K562 (cell line): Measurements from ENCODE around the gene CD68. TPM values are rescaled to one million over a fixed set of nuclear protein-coding genes. Genes with fewer than 3 reads are reported as not detected.

Source experiments
- ATAC-seq: fragments of 200-7000 bp; cut with Tn5 transposase; 3 replicates; pipeline ENCODE4 v1.9.1; 2020; ENCODE audit warnings: moderate library complexity
- BruUV-seq: library from RNA; stranded (reverse); fragments of 400-500 nt; replicated peaks from 2 replicates; lab custom pipeline; 2021; lab: Mats Ljungman, UMichigan
- CTCF ChIA-PET: fragments of 300-600 bp; formaldehyde crosslinking; extraction: SDS; loops from one replicate; lab custom pipeline; 2021; ENCODE audit warnings: low intra/inter-chr PET ratio; lab: Yijun Ruan, JAX
- POLR2A ChIA-PET: fragments of 300-600, 350-650 bp; sonication (Branson Sonifier 250); formaldehyde crosslinking; extraction: SDS; loops from one replicate; lab custom pipeline; 2021; ENCODE audit warnings: antibody characterized with exemption, inconsistent platforms; lab: Yijun Ruan, JAX
- DNase-seq, 4 experiments: peaks; one replicate each; pipeline versions ENCODE4 v3.0.0 to v3.0.0-alpha.2; 2011 to 2018; ENCODE audit warnings: low spot score in 3 of 4, mixed read lengths in 3 of 4; ENCODE audit errors: extremely low read depth in 1 of 4
- FAIRE-seq: peaks from 2 replicates; lab custom pipeline; 2011; peaks lifted over from hg19 to GRCh38; lab: Jason Lieb, UNC
- H2AFZ ChIP-seq: 2 replicates; pipeline ENCODE4 v1.6.0; 2011; ENCODE audit warnings: low read depth, low read length, control low read depth, inconsistent platforms
- H3K27ac ChIP-seq: fragments of 200-600 bp; 3 replicates; pipeline ENCODE4 v1.8.0; 2011; ENCODE audit warnings: low read depth, mild to moderate bottlenecking, control low read depth, inconsistent platforms, low read length, moderate library complexity, mixed read lengths; ENCODE audit errors: extremely low read depth
- H3K27me3 ChIP-seq, 2 experiments: fragments of 300-600 bp in 1 of 2; 2 replicates in 1 of 2; 3 replicates in 1 of 2; pipeline versions ENCODE4 v1.6.0 to v1.8.0; 2011; ENCODE audit warnings: inconsistent platforms in 2 of 2, low read length in 2 of 2, mild to moderate bottlenecking in 1 of 2, mixed read lengths in 1 of 2, moderate library complexity in 1 of 2; ENCODE audit not compliant: control insufficient read depth in 2 of 2, insufficient read depth in 2 of 2
- H3K36me3 ChIP-seq: fragments of 300-600 bp; 3 replicates; pipeline ENCODE4 v1.8.0; 2011; ENCODE audit warnings: mild to moderate bottlenecking, low read length, inconsistent platforms; ENCODE audit not compliant: control insufficient read depth, insufficient read depth
- H3K4me1 ChIP-seq, 2 experiments: fragments of 200-600 bp in 1 of 2; replicated peaks in 1 of 2; 2 replicates in 1 of 2; 3 replicates in 1 of 2; pipeline versions ENCODE4 v1.5.1 to v1.8.0; 2011; ENCODE audit warnings: inconsistent platforms in 2 of 2, low read length in 2 of 2, mild to moderate bottlenecking in 1 of 2, mixed read lengths in 1 of 2, moderate library complexity in 1 of 2; ENCODE audit not compliant: control insufficient read depth in 2 of 2, insufficient read depth in 2 of 2
- H3K4me2 ChIP-seq: 2 replicates; pipeline ENCODE4 v1.6.1; 2011; ENCODE audit warnings: low read length, control low read depth, inconsistent platforms, mixed read lengths; ENCODE audit not compliant: insufficient read depth
- H3K4me3 ChIP-seq: fragments of 200-600 bp; sonication (generic), shearing (Covaris generic); 2 replicates; pipeline ENCODE4 v1.5.1; 2016; ENCODE audit warnings: control low read depth, inconsistent platforms
- H3K79me2 ChIP-seq: fragments of 200-600 bp; 3 replicates; pipeline ENCODE4 v1.8.0; 2011; ENCODE audit warnings: low read length, inconsistent platforms; ENCODE audit not compliant: control insufficient read depth, insufficient read depth
- H3K9ac ChIP-seq, 2 experiments: 2 replicates each; pipeline versions ENCODE4 v1.6.0 to v1.6.1; 2011; ENCODE audit warnings: low read depth in 2 of 2, low read length in 2 of 2, control low read depth in 1 of 2, inconsistent platforms in 1 of 2, mild to moderate bottlenecking in 1 of 2, mixed read lengths in 1 of 2; ENCODE audit not compliant: insufficient read depth in 1 of 2
- H3K9me1 ChIP-seq: one replicate; pipeline ENCODE4 v1.6.0; 2011; ENCODE audit warnings: inconsistent platforms, mild to moderate bottlenecking, low read length, moderate library complexity; ENCODE audit not compliant: control insufficient read depth, insufficient read depth
- H3K9me3 ChIP-seq: replicated peaks from 2 replicates; pipeline ENCODE4 v1.5.1; 2011; ENCODE audit warnings: low read depth, low read length, inconsistent platforms; ENCODE audit not compliant: control insufficient read depth, insufficient read depth
- H4K20me1 ChIP-seq: replicated peaks from 2 replicates; pipeline ENCODE4 v1.6.1; 2011; ENCODE audit warnings: low read length, inconsistent platforms, mixed read lengths; ENCODE audit not compliant: control insufficient read depth, insufficient read depth
- CTCF ChIP-seq, 3 experiments: IDR thresholded peaks in 2 of 3; conservative IDR thresholded peaks in 1 of 3; 2 replicates each; pipeline ENCODE4 v1.5.1; 2011 to 2012; ENCODE audit warnings: low read length in 3 of 3, mild to moderate bottlenecking in 3 of 3, control low read depth in 2 of 3, improper control_type of control experiment in 1 of 3, inconsistent platforms in 1 of 3, low read depth in 1 of 3, mixed read lengths in 1 of 3, moderate library complexity in 1 of 3; ENCODE audit not compliant: insufficient read depth in 2 of 3
- E2F8 ChIP-seq: fragments of 450-650 bp; IDR thresholded peaks from 2 replicates; pipeline ENCODE4 v1.7.1; 2018; ENCODE audit warnings: mild to moderate bottlenecking, low read depth; ENCODE audit not compliant: partially characterized antibody
- MGA ChIP-seq: fragments of 450-650 bp; IDR thresholded peaks from 2 replicates; pipeline ENCODE4 v1.6.1; 2016; ENCODE audit warnings: mild to moderate bottlenecking, moderate library complexity
- MXI1 ChIP-seq: IDR thresholded peaks from 2 replicates; pipeline ENCODE4 v1.6.1; 2011; ENCODE audit warnings: low read depth, mild to moderate bottlenecking, improper control_type of control experiment, low read length
- SOX6 ChIP-seq: fragments of 450-650 bp; IDR thresholded peaks from 2 replicates; pipeline ENCODE4 v1.6.1; 2014; ENCODE audit warnings: mild to moderate bottlenecking
- WGBS: fragments of 100-300 bp; shearing (Covaris generic); methylation state at CpG from one replicate; pipeline ENCODE4 v1.1.6; 2016; ENCODE audit warnings: low coverage, mixed read lengths; ENCODE audit not compliant: insufficient coverage; ENCODE audit errors: missing lambda C conversion rate; 5-methylcytosine and 5-hydroxymethylcytosine counted together
- in situ Hi-C: fragments of 300-500 bp; cut with MboI; formaldehyde crosslinking; loops from 4 replicates; pipeline ENCODE4 v1.15.0; 2018; ENCODE audit warnings: inconsistent platforms, mixed read lengths
- intact Hi-C: fragments of 100-400 bp; cut with micrococcal nuclease; formaldehyde crosslinking; loops from 2 replicates; pipeline ENCODE4 v1.14.2; 2022
- polyA plus RNA-seq, 8 experiments: library from polyadenylated mRNA; depleted of rRNA in 4 of 8; stranded (reverse) in 5 of 8; unstranded in 3 of 8; fragments of >200 nt; fragmentation: Nextera tagmentation in 2 of 8; fragmentation: Illumina TruSeq in 1 of 8; extraction: Ambion mirVana in 2 of 8; extraction: Trizol in 1 of 8; gene quantifications; 2 replicates each; pipeline versions ENCODE4 v1.2.1 to v1.2.3, GENCODE V29; 2011 to 2014; ENCODE audit warnings: inconsistent platforms in 1 of 8, missing spikeins in 1 of 8
- total RNA-seq, 7 experiments: library from RNA; depleted of rRNA in 6 of 7; stranded (reverse); fragments of >200 nt in 6 of 7; fragmentation: Illumina TruSeq in 2 of 7; extraction: Trizol in 2 of 7; gene quantifications; 2 replicates each; pipeline versions ENCODE4 v1.2.1 to v1.2.3, GENCODE V29; 2011 to 2021; ENCODE audit warnings: low replicate concordance in 1 of 7

CD68 gene
- total and polyA plus RNA-seq, 9 of the 15 experiments (the other 6 are each of a cell fraction or from before 2014, with no cell fraction given): 28.2 to 89.8 (median 37.7) TPM

- no peak for FAIRE-seq
- in situ Hi-C loops: loop anchor here (25.0 kb wide), 1 partner anchor 535 kb away; the partner anchor contains the start of genes SLC16A11 and SLC16A13
- TF ChIP-seq MXI1 (peak; percentile 60; the same call in 1 of the 2 replicates), MGA (peak; percentile 90), E2F8 (peak; percentile 79), CTCF (IDR thresholded peaks at IDR 0.05 in 2 of 3, conservative IDR thresholded peaks at IDR 0.05 in 1 of 3; ENCODE audit: insufficient read depth in 2 of 3, low read depth in 1 of 3, low read length in 3 of 3) (no peak), SOX6 (peak; percentile 29; the same call in 1 of the 2 replicates)
Observed at GRCh38 chr17:7572338-7572587, 7.2 kb upstream of the CD68 start.

More at GRCh38 chr17:7572338-7572587, 7.2 kb upstream of the CD68 start:
- Histone ChIP-seq H2AFZ (peak overlapping the region; percentile 88), H3K9ac (peak overlapping the region; percentile 40 to 86; a peak in 3 of 4 replicates), H3K9me3 (no peaks in the 10 kb centered on the region), H3K4me2 (peak overlapping the region; percentile 95), H3K79me2 (peaks cover 53% of the 10 kb centered on the region), H3K27ac (peak overlapping the region; percentile 94), H3K4me3 (peak overlapping the region; percentile 99), H3K9me1 (peaks cover 9% of the 10 kb centered on the region), H3K4me1 (peaks cover 5 to 23% of the 10 kb centered on the region in 2 experiments; a peak in 4 of 5 replicates), H3K36me3 (peaks cover 79% of the 10 kb centered on the region), H3K27me3 (no peaks in the 10 kb centered on the region), H4K20me1 (peaks cover 33% of the 10 kb centered on the region)
- ATAC-seq (no peak), DNase-seq (no peak)
- intact Hi-C loops: no loop called here
- ChIA-PET CTCF (no interaction called here), POLR2A (interaction anchor here (0.6 to 6.7 kb wide), 6 partner anchors 9 to 1169 kb away, joined by 3 to 46 read pairs (median 5); partner anchors contain the start of genes MPDU1 and SAT2)
- no TSS peak for BruUV-seq
- WGBS: 0% methylated on average over 11 of the region's 11 CpGs
